Hepatocyte (in vitro differentiated cells): Measurements from ENCODE around the gene NSUN4. TPM values are rescaled to one million over a fixed set of nuclear protein-coding genes. Genes with fewer than 3 reads are reported as not detected.
"Not testable (repeated sequence)": the region's sequence is repeated elsewhere in the genome, so short reads cannot be mapped to it uniquely, and the experiment has no call there.

Experiments used
- DNase-seq: peaks from one replicate; pipeline ENCODE4 v3.0.0-alpha.2; 2016; ENCODE audit warnings: low spot score
- H2AFZ ChIP-seq: fragments of 200-600 bp; sonication (generic); 2 replicates; pipeline ENCODE4 v1.6.0; 2016; ENCODE audit warnings: antibody characterized with exemption, mild to moderate bottlenecking
- H3K27ac ChIP-seq: fragments of 200-600 bp; sonication (generic); 2 replicates; pipeline ENCODE4 v1.5.1; 2016; ENCODE audit warnings: mild to moderate bottlenecking
- H3K27me3 ChIP-seq: fragments of 200-600 bp; sonication (generic); 2 replicates; pipeline ENCODE4 v1.6.1; 2016
- H3K36me3 ChIP-seq: fragments of 200-600 bp; sonication (generic); replicated peaks from 2 replicates; pipeline ENCODE4 v1.5.1; 2016; ENCODE audit warnings: low read depth; ENCODE audit not compliant: insufficient read depth
- H3K4me1 ChIP-seq: fragments of 200-600 bp; sonication (generic); 2 replicates; pipeline ENCODE4 v1.5.1; 2016; ENCODE audit warnings: mild to moderate bottlenecking, moderate library complexity; ENCODE audit not compliant: insufficient read depth
- H3K4me2 ChIP-seq: fragments of 200-600 bp; sonication (generic); 2 replicates; pipeline ENCODE4 v1.6.0; 2016
- H3K4me3 ChIP-seq: fragments of 200-600 bp; sonication (generic); 2 replicates; pipeline ENCODE4 v1.5.1; 2016; ENCODE audit warnings: mild to moderate bottlenecking
- H3K79me2 ChIP-seq: fragments of 200-600 bp; sonication (generic); 2 replicates; pipeline ENCODE4 v1.6.0; 2017; ENCODE audit warnings: mild to moderate bottlenecking
- H3K9me2 ChIP-seq: fragments of 200-600 bp; sonication (generic); replicated peaks from 2 replicates; pipeline ENCODE4 v1.6.0; 2017; ENCODE audit warnings: mild to moderate bottlenecking; ENCODE audit not compliant: insufficient read depth
- H3K9me3 ChIP-seq: fragments of 200-600 bp; sonication (generic); 2 replicates; pipeline ENCODE4 v1.5.1; 2016; ENCODE audit warnings: low read depth, mild to moderate bottlenecking
- H4K20me1 ChIP-seq: fragments of 200-600 bp; sonication (generic); 2 replicates; pipeline ENCODE4 v1.6.0; 2016; ENCODE audit warnings: mild to moderate bottlenecking; ENCODE audit not compliant: insufficient read depth, poor library complexity, severe bottlenecking
- CTCF ChIP-seq: fragments of 200-600 bp; sonication (generic); IDR thresholded peaks from 2 replicates; pipeline ENCODE4 v1.5.1; 2016; ENCODE audit warnings: antibody characterized with exemption, mild to moderate bottlenecking; ENCODE audit not compliant: poor library complexity
- EZH2 ChIP-seq: fragments of 200-600 bp; sonication (generic); IDR thresholded peaks from 2 replicates; pipeline ENCODE4 v1.6.1; 2016; ENCODE audit warnings: antibody characterized with exemption, mild to moderate bottlenecking, borderline replicate concordance
- EZH2phosphoT487 ChIP-seq: fragments of 200-600 bp; sonication (generic); IDR thresholded peaks from one replicate; pipeline ENCODE4 v1.6.1; 2018; ENCODE audit warnings: antibody characterized with exemption, mild to moderate bottlenecking, low read depth, moderate library complexity; ENCODE audit not compliant: unreplicated experiment, severe bottlenecking
- WGBS: methylation state at CpG from one replicate; pipeline ENCODE4 v1.1.6; 2016; ENCODE audit warnings: low lambda C conversion rate; ENCODE audit errors: missing lambda C conversion rate; 5-methylcytosine and 5-hydroxymethylcytosine counted together
- polyA plus RNA-seq: library from polyadenylated mRNA; unstranded; fragments of >200 nt; fragmentation: Nextera tagmentation; extraction: Ambion mirVana; gene quantifications from 2 replicates; pipeline ENCODE4 v1.2.1, GENCODE V29; 2016
- total RNA-seq: library from RNA; depleted of rRNA; stranded (reverse); fragments of >200 nt; gene quantifications from 2 replicates; pipeline ENCODE4 v1.2.3, GENCODE V29; 2014

Gene NSUN4
- total and polyA plus RNA-seq, 2 experiments from 2014 or later, result 20.5 to 21.2 TPM

DNA sequence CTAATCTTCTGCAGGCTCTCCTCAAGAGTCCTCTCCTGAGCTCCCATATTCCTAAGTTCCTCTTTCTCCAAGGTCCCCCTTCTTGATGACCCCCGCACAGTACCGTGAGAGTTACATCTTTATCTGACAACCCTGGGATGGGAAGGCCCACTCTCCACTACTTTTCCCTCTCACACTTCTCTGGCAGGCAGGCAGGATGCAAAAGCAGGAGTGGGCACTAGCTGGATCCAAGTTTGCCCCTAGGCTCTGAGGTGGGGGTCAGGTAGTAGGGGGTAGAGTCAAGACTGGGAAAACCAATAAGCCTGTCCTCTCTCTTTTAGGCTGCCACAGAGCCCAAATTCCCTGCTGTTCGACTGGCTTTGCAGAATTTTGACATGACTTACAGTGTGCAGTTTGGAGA, 3.9 kb downstream of the NSUN4 start:
- no peaks in the 10 kb centered on the region for H3K36me3 ChIP-seq
- WGBS, result 92% methylated on average over 3 of the region's 3 CpGs
- H3K4me2 ChIP-seq, result no peak overlapping the region

DNA sequence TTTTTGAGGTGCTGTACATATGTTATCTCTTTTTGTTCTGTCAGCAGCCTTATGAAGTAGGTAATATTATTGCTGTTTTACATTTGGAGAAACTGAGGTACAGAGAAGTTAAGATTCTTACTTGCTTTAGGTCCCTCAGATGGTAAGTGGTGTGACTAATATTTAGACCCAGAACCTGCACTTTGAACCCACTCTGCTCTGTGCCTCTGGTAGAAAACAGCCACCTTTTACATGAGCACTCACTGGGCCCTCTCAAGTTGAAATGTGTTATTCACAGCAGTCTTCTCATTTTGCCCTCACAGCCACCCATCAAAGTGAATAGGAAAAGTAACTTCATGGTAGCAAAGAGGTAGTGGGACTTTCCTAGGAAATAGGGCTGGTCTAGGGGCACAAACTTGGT, 4.7 kb downstream of the NSUN4 start:
- Histone ChIP-seq H3K79me2 (peaks cover 27% of the 10 kb centered on the region), H3K9me2 (no peaks in the 10 kb centered on the region), H3K27me3 (no peaks in the 10 kb centered on the region), H3K4me1 (no peaks in the 10 kb centered on the region), H3K9me3 (no peaks in the 10 kb centered on the region), H3K27ac (no peak overlapping the region), H4K20me1 (no peaks in the 10 kb centered on the region), H3K4me3 (no peak overlapping the region), H2AFZ (no peak overlapping the region), H3K36me3 (peaks cover 5% of the 10 kb centered on the region), H3K4me2 (no peak overlapping the region)
- DNase-seq, result no peak
- no peak for TF ChIP-seq EZH2
- no peak for TF ChIP-seq EZH2phosphoT487
- TF ChIP-seq CTCF, result no peak

More for the DNA sequence above, 3.9 kb downstream of the NSUN4 start:
- Histone ChIP-seq H3K9me3 (no peaks in the 10 kb centered on the region), H4K20me1 (no peaks in the 10 kb centered on the region), H3K79me2 (peaks cover 27% of the 10 kb centered on the region), H2AFZ (no peak overlapping the region), H3K27me3 (no peaks in the 10 kb centered on the region), H3K27ac (no peak overlapping the region), H3K9me2 (no peaks in the 10 kb centered on the region), H3K4me1 (peaks cover 2% of the 10 kb centered on the region), H3K4me3 (no peak overlapping the region)
- no peak for DNase-seq
- no peak for TF ChIP-seq EZH2phosphoT487
- TF ChIP-seq EZH2, result no peak
- no peak for TF ChIP-seq CTCF

DNA sequence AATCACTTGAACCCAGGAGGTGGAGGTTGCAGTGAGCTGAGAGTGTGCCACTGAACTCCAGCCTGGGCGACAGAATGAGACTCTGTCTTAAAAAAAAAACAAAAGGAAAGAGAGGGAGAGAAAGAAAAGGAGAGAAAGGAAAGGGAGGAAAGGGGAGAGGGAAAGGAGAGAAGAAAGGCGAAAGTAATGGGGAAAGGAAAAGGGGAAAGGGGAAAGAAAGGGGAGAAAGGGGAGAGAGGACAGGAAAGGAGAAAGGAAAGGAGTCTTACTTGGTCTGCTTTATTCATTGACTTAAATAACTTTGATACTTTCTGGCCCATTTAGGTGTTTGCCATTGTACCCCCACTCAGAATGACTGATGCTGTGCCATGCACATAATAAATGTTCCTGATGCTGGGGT, 11.8 kb downstream of the NSUN4 start:
- TF ChIP-seq EZH2 (no peak), EZH2phosphoT487 (no peak), CTCF (no peak)
- H3K27ac ChIP-seq, result no peak overlapping the region
- no peaks in the 10 kb centered on the region for H3K9me3 ChIP-seq
- H3K36me3 ChIP-seq, result peaks cover 5% of the 10 kb centered on the region
- no peaks in the 10 kb centered on the region for H4K20me1 ChIP-seq
- peaks cover 5% of the 10 kb centered on the region for H3K79me2 ChIP-seq
- H3K4me1 ChIP-seq, result no peaks in the 10 kb centered on the region
- no peak overlapping the region for H3K4me3 ChIP-seq
- no peak for DNase-seq
- H3K9me2 ChIP-seq, result no peaks in the 10 kb centered on the region
- 75% methylated on average over 2 of the region's 2 CpGs for WGBS
- no peak overlapping the region for H2AFZ ChIP-seq
- no peaks in the 10 kb centered on the region for H3K27me3 ChIP-seq
- no peak overlapping the region for H3K4me2 ChIP-seq

DNA sequence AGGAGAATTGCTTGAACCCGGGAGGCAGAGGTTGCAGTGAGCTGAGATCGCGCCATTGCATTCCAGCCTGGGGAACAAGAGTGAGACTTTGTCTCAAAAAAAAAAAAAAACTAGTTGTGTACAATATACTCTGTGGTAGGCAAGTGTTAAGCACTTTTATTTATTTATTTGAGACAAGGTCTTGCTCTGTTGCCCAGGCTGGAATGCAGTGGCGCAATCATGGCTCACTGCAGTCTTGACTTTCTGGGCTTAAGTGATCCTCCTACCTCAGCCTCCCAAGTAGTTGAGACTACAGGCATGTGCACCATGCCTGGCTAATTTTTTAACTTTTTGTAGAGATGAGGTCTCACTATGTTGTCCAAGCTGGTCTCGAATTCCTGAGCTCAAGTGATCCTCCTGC, 15.3 kb downstream of the NSUN4 start:
- not testable (repeated sequence) for H3K36me3 ChIP-seq, DNase-seq, H3K4me2 ChIP-seq

More for the DNA sequence above, 15.3 kb downstream of the NSUN4 start:
- not testable (repeated sequence) for H3K27ac ChIP-seq, H3K79me2 ChIP-seq, H3K4me1 ChIP-seq, H3K27me3 ChIP-seq, H4K20me1 ChIP-seq, H3K9me3 ChIP-seq, H3K9me2 ChIP-seq, H2AFZ ChIP-seq, H3K4me3 ChIP-seq
- WGBS, result 96% methylated on average over 5 of the region's 5 CpGs
